A172 (cell line): Measurements from ENCODE around the gene AKR7A3. TPM values are rescaled to one million over a fixed set of nuclear protein-coding genes. Genes with fewer than 3 reads are reported as not detected.
A peak's percentile ranks its signal among the peaks of the same experiment; 100 is the strongest.

Source experiments
- DNase-seq: peaks from one replicate; pipeline ENCODE4 v3.0.0-alpha.2; 2015; ENCODE audit warnings: low spot score
- total RNA-seq: library from RNA; depleted of rRNA; stranded (reverse); fragments of >200 nt; shearing (Covaris generic); gene quantifications from 2 replicates; pipeline ENCODE4 v1.2.3, GENCODE V29; 2014; rRNA removed

The AKR7A3 gene
- total RNA-seq, 1 experiment from 2014 or later = not detected

- DNase-seq = no peak
Measured at GRCh38 chr1:19254416-19254815, 34.2 kb downstream of the AKR7A3 start.

GRCh38 chr1:19251305-19252196 is 37.0 kb downstream of the AKR7A3 start, which contains the start of the genes EMC1 and MRTO4:
Gene EMC1 (minus strand): TSS chr1:19251524. CDS start chr1:19251509, 15 bp downstream.
Gene MRTO4 (plus strand): TSS chr1:19251805. CDS start chr1:19251836, 31 bp downstream.
- peak; percentile 50 for DNase-seq

GRCh38 chr1:19250629-19251304 is 37.8 kb downstream of the AKR7A3 start:
- no peak for DNase-seq

GRCh38 chr1:19240673-19241538 is 47.7 kb downstream of the AKR7A3 start:
- peak; percentile 46 for DNase-seq

- no peak for DNase-seq
Measured at GRCh38 chr1:19239876-19240275, 48.7 kb downstream of the AKR7A3 start.

- DNase-seq = no peak
Measured at GRCh38 chr1:19234224-19234623, 54.3 kb downstream of the AKR7A3 start.

Other genes with a start within 250 kb of the AKR7A3 start
- gene UBR4, start 78.5 kb downstream of the AKR7A3 start, total RNA-seq = 52.4 and 66.5 TPM in 2 replicates
- gene EMC1, start 37.2 kb downstream of the AKR7A3 start, total RNA-seq = 31.9 and 35.8 TPM in 2 replicates
- gene MRTO4, start 37.0 kb downstream of the AKR7A3 start, total RNA-seq = 44.6 and 51.9 TPM in 2 replicates
- gene AKR7A2, start 23.4 kb upstream of the AKR7A3 start, total RNA-seq = 90.9 and 96.0 TPM in 2 replicates
- 18.3 and 20.5 TPM in 2 replicates for gene SLC66A1, start 23.6 kb upstream of the AKR7A3 start, total RNA-seq
- 40.0 and 68.8 TPM in 2 replicates for gene CAPZB, start 196.8 kb upstream of the AKR7A3 start, total RNA-seq